Fibroblast of the aortic adventitia (primary cell): ENCODE measurements around the gene CGREF1. TPM values are rescaled to one million over a fixed set of nuclear protein-coding genes. Genes with fewer than 3 reads are reported as not detected.

Source experiments
- DNase-seq: peaks from one replicate; pipeline ENCODE4 v3.0.0-alpha.2; 2010; ENCODE audit warnings: low read depth
- H3K4me3 ChIP-seq: 2 replicates; pipeline ENCODE4 v1.5.1; 2011; ENCODE audit warnings: low read depth, mild to moderate bottlenecking, control low read depth, low read length, moderate library complexity
- CTCF ChIP-seq: IDR thresholded peaks from 2 replicates; pipeline ENCODE4 v1.5.1; 2011; ENCODE audit warnings: mild to moderate bottlenecking, low read length, control low read depth, inconsistent platforms; ENCODE audit not compliant: insufficient read depth
- total RNA-seq: library from RNA; depleted of rRNA; stranded (reverse); fragments of >200 nt; gene quantifications from 2 replicates; pipeline ENCODE4 v1.2.3, GENCODE V29; 2012; ENCODE audit warnings: low replicate concordance

Gene CGREF1
- 4.7 and 9.3 TPM in 2 replicates for total RNA-seq

GRCh38 chr2:27118525-27119329 is at the start of gene CGREF1:
TSS of gene CGREF1 (minus strand) at chr2:27119128. CDS start at chr2:27104366, 14,762 bp downstream.
- no peak for DNase-seq
- TF ChIP-seq CTCF = no peak
- peak within 1 kb of the TSS; percentile 67 for H3K4me3 ChIP-seq

GRCh38 chr2:27164960-27165763 is 46.2 kb upstream of the CGREF1 start:
- TF ChIP-seq CTCF = no peak

GRCh38 chr2:27162151-27163121 is 43.5 kb upstream of the CGREF1 start:
- peak; percentile 22 for DNase-seq
- no peak for TF ChIP-seq CTCF
- no peak overlapping the region for H3K4me3 ChIP-seq

More at GRCh38 chr2:27164960-27165763, 46.2 kb upstream of the CGREF1 start:
- no peak for DNase-seq
- H3K4me3 ChIP-seq = no peak overlapping the region

GRCh38 chr2:27160191-27160590 is 41.3 kb upstream of the CGREF1 start:
- DNase-seq = no peak
- H3K4me3 ChIP-seq = no peak overlapping the region
- TF ChIP-seq CTCF = no peak

- no peak for TF ChIP-seq CTCF
- no peak for DNase-seq
- H3K4me3 ChIP-seq = no peak overlapping the region
Observed at GRCh38 chr2:27159271-27159670, 40.3 kb upstream of the CGREF1 start.

GRCh38 chr2:27158468-27158867 is 39.5 kb upstream of the CGREF1 start:
- no peak for TF ChIP-seq CTCF
- no peak overlapping the region for H3K4me3 ChIP-seq
- no peak for DNase-seq
